Liver (tissue), 9 donors: ENCODE measurements around the gene KIRREL3. TPM values are rescaled to one million over a fixed set of nuclear protein-coding genes. Genes with fewer than 3 reads are reported as not detected.

Experiments used
- DNase-seq: peaks from one replicate; pipeline ENCODE4 v3.0.0-alpha.2; 2017; ENCODE audit warnings: low spot score
- H3K27ac ChIP-seq, 2 donors: one replicate each; pipeline ENCODE4 v1.7.0; 2013; ENCODE audit warnings: inconsistent platforms in 2 of 2, low read length in 2 of 2, control low read depth in 1 of 2, low read depth in 1 of 2, mild to moderate bottlenecking in 1 of 2
- H3K27me3 ChIP-seq, 4 donors: one replicate each; pipeline versions ENCODE4 v1.6.1 to v1.7.0; 2013; ENCODE audit warnings: low read length in 3 of 4, inconsistent platforms in 1 of 4, mild to moderate bottlenecking in 1 of 4, moderate library complexity in 1 of 4; ENCODE audit not compliant: control insufficient read depth in 4 of 4, insufficient read depth in 4 of 4
- H3K36me3 ChIP-seq, 4 donors: one replicate each; pipeline versions ENCODE4 v1.6.1 to v1.7.0; 2013; ENCODE audit warnings: low read length in 3 of 4, mild to moderate bottlenecking in 3 of 4, low read depth in 1 of 4, moderate library complexity in 1 of 4; ENCODE audit not compliant: control insufficient read depth in 4 of 4, insufficient read depth in 3 of 4
- H3K4me1 ChIP-seq, 4 donors: one replicate each; pipeline versions ENCODE4 v1.6.1 to v1.7.0; 2013; ENCODE audit warnings: low read length in 3 of 4, mild to moderate bottlenecking in 3 of 4, moderate library complexity in 1 of 4; ENCODE audit not compliant: control insufficient read depth in 4 of 4, insufficient read depth in 4 of 4
- H3K4me3 ChIP-seq, 3 donors: one replicate each; pipeline versions ENCODE4 v1.6.1 to v1.7.0; 2013; ENCODE audit warnings: low read length in 3 of 3, control low read depth in 1 of 3, low read depth in 1 of 3, mild to moderate bottlenecking in 1 of 3
- H3K9ac ChIP-seq, 2 donors: one replicate each; pipeline ENCODE4 v1.7.0; 2013; ENCODE audit warnings: low read length in 2 of 2, mild to moderate bottlenecking in 2 of 2, moderate library complexity in 2 of 2, control low read depth in 1 of 2, low read depth in 1 of 2
- H3K9me3 ChIP-seq, 4 donors: one replicate each; pipeline versions ENCODE4 v1.6.1 to v1.7.0; 2013; ENCODE audit warnings: low read length in 3 of 4; ENCODE audit not compliant: control insufficient read depth in 4 of 4
- EGR1 ChIP-seq, 2 donors: IDR thresholded peaks; 2 replicates each; pipeline ENCODE4 v1.6.1; 2016 to 2018; ENCODE audit warnings: antibody characterized with exemption in 2 of 2, low read depth in 2 of 2
- FOXA1 ChIP-seq: IDR thresholded peaks from 2 replicates; pipeline ENCODE4 v1.6.1; 2016; ENCODE audit warnings: antibody characterized with exemption
- FOXA2 ChIP-seq: IDR thresholded peaks from 2 replicates; pipeline ENCODE4 v1.6.1; 2016; ENCODE audit warnings: antibody characterized with exemption
- GABPA ChIP-seq, 2 donors: IDR thresholded peaks in 1 of 2; conservative IDR thresholded peaks in 1 of 2; 2 replicates each; pipeline ENCODE4 v1.6.1; 2016; ENCODE audit warnings: antibody characterized with exemption in 2 of 2, mild to moderate bottlenecking in 1 of 2, moderate library complexity in 1 of 2
- HNF4A ChIP-seq, 2 donors: conservative IDR thresholded peaks; 2 replicates each; pipeline ENCODE4 v1.6.1; 2016; ENCODE audit warnings: antibody characterized with exemption in 2 of 2, mild to moderate bottlenecking in 2 of 2
- HNF4G ChIP-seq: IDR thresholded peaks from 2 replicates; pipeline ENCODE4 v1.6.1; 2016; ENCODE audit warnings: antibody characterized with exemption
- JUND ChIP-seq, 2 donors: IDR thresholded peaks; 2 replicates each; pipeline ENCODE4 v1.6.1; 2016; ENCODE audit warnings: antibody characterized with exemption in 2 of 2
- NR2F2 ChIP-seq: IDR thresholded peaks from 2 replicates; pipeline ENCODE4 v1.6.1; 2016; ENCODE audit warnings: antibody characterized with exemption
- RAD21 ChIP-seq, 2 donors: IDR thresholded peaks; 2 replicates each; pipeline ENCODE4 v1.6.1; 2016; ENCODE audit warnings: antibody characterized with exemption in 2 of 2, mild to moderate bottlenecking in 2 of 2
- RXRA ChIP-seq, 2 donors: IDR thresholded peaks; 2 replicates each; pipeline ENCODE4 v1.6.1; 2017 to 2018; ENCODE audit warnings: antibody characterized with exemption in 2 of 2, mild to moderate bottlenecking in 1 of 2
- SP1 ChIP-seq: IDR thresholded peaks from 2 replicates; pipeline ENCODE4 v1.6.1; 2018; ENCODE audit warnings: antibody characterized with exemption, mild to moderate bottlenecking
- TAF1 ChIP-seq: conservative IDR thresholded peaks from 2 replicates; pipeline ENCODE4 v1.6.1; 2016; ENCODE audit warnings: antibody characterized with exemption, mild to moderate bottlenecking
- YY1 ChIP-seq: IDR thresholded peaks from 2 replicates; pipeline ENCODE4 v1.6.1; 2016; ENCODE audit warnings: antibody characterized with exemption, mild to moderate bottlenecking
- WGBS: extraction: QIAGEN DNeasy Blood & Tissue Kit; methylation state at CpG from one replicate; pipeline ENCODE4 v1.1.7; 2013; 5-methylcytosine and 5-hydroxymethylcytosine counted together
- polyA plus RNA-seq, 2 donors: library from polyadenylated mRNA; stranded (reverse) in 1 of 2; unstranded in 1 of 2; fragments of 200-250 nt in 1 of 2; fragments of >200 nt in 1 of 2; fragmentation: Nextera tagmentation in 1 of 2; extraction: Ambion mirVana in 1 of 2; gene quantifications; one replicate each; pipeline versions ENCODE4 v1.2.1 to v1.2.3, GENCODE V29; 2013 to 2015
- total RNA-seq, 2 donors: library from RNA; depleted of rRNA; stranded (reverse); fragments of >200 nt; gene quantifications; one replicate each; pipeline ENCODE4 v1.2.3, GENCODE V29; 2014
- TF ChIP-seq, protein P1 (sequence below): IDR thresholded peaks from 2 replicates; pipeline ENCODE4 v1.6.1; 2016; ENCODE audit warnings: antibody characterized with exemption, mild to moderate bottlenecking
- TF ChIP-seq, protein P2 (sequence below): IDR thresholded peaks from 2 replicates; pipeline ENCODE4 v1.6.1; 2016; ENCODE audit warnings: antibody characterized with exemption
- TF ChIP-seq, protein P3 (sequence below): IDR thresholded peaks from 2 replicates; pipeline ENCODE4 v1.6.1; 2016; ENCODE audit warnings: antibody characterized with exemption
- TF ChIP-seq, protein P4 (sequence below): IDR thresholded peaks from 2 replicates; pipeline ENCODE4 v1.6.1; 2016; ENCODE audit warnings: antibody characterized with exemption
- TF ChIP-seq, protein P5 (sequence below): fragments of 150-350 bp; IDR thresholded peaks from 2 replicates; pipeline ENCODE4 v1.5.1; 2017; ENCODE audit warnings: improper control_type of control experiment, low read depth, low read length; ENCODE audit not compliant: missing input control
- donor health status: healthy.
- donor health status: healthy.
- donor health status: healthy.
- donor health status: healthy.
- donor health status: healthy.

KIRREL3 gene
- total and polyA plus RNA-seq, 4 donors = 0.03 to 0.29 (median 0.08) TPM; not detected in 1

DNA sequence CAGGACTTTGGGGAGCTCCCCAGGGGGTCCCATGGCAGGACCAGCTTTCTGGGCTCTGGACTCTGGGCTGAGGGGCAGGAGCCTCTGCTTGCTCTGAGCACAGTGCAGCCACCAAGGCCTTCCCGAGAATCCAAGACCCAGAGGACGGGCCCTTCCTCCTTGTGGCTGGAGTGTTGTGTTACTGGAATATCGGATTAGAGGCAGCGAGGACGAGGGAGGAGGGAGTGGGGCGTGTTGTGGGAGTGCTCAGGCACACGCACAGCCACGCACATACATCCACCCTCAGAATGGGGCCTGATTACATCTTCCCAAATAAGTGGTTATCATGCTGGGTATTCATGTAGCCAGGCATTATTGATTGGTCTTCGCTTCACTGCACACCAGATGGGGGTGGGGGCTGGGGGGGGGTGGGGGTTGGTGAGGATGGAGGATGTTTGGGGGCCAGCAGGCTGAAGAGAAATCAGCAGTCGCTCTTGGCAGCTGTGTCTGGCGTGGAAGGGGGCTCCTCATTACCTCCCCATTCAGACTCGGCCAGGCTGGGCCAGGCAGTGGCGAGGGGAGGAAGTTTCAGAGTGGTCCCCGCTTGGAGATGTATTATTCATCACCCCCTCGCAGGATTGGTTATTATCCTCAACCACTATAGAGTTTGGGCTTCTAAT is 524.2 kb downstream of the KIRREL3 start:
- Histone ChIP-seq H3K9me3 (no peaks in the 10 kb centered on the region), H3K4me1 (peaks cover 0 to 4% (median 3%) of the 10 kb centered on the region in 4 donors), H3K27me3 (no peaks in the 10 kb centered on the region), H3K9ac (no peak overlapping the region), H3K36me3 (no peaks in the 10 kb centered on the region), H3K27ac (no peak overlapping the region), H3K4me3 (no peak overlapping the region)
- WGBS = 82% methylated on average over 15 of the region's 15 CpGs
- TF ChIP-seq NR2F2 = no peak
- DNase-seq = no peak

DNA sequence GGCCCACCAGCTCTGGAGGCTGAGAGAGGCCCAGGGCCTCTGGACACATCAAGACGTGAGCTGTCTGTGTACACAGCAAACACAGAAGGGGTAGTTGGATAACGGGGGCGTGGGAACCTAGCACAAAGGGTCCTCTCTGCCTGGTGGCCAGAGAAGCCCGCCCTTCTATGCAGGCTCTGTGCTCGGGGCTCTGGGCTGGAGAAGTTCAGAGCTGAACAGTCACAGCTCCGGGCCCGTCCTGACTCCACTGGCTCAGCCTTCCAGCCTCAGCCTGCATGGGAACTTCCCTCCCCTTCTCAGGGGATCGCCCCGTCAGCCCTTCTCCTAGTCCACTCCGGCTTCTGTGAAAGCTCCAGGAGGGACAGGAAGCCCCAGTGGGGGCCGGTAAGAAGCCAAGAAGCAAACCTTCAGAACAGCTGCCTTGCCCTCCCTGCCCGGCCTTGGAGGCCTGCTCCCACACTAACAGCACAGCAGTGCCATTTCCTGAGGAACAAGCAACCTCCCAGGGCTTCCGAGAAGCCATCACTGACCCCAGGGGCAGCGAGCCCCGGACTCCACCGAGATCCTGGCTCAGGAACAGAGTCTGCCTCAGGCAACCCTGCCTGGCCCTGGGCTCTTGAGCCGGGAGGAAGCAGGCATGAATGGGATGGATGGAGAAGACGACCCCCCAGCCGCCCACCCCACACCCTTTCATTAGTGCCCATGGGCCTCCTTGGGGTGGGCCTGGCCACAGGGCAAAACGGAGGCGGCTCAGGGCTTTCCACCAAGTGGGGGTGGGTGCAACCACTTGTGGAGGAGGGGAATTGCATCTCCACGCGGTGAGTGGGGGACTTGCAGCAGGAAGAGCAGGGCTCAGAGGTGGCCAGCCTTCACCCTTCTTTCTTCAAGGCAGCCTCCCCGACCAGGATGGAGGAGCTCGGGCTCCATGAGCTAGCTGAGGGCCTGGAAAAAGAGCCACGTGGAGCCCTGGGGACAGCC is 525.3 kb downstream of the KIRREL3 start:
- 69% methylated on average over 26 of the region's 26 CpGs for WGBS
- Histone ChIP-seq H3K4me3 (no peak overlapping the region), H3K4me1 (peaks cover 0 to 4% (median under 1%) of the 10 kb centered on the region in 4 donors), H3K27ac (peak overlapping the region in 1 of 2 donors; percentile 46), H3K27me3 (no peaks in the 10 kb centered on the region), H3K36me3 (no peaks in the 10 kb centered on the region), H3K9ac (no peak overlapping the region), H3K9me3 (no peaks in the 10 kb centered on the region)
- DNase-seq = no peak
- TF ChIP-seq JUND (IDR thresholded peaks at IDR 0.05) (no peak), RXRA (IDR thresholded peaks at IDR 0.05) (peak in 1 of 2 donors; percentile 12), NR2F2 (peak; percentile 56)

DNA sequence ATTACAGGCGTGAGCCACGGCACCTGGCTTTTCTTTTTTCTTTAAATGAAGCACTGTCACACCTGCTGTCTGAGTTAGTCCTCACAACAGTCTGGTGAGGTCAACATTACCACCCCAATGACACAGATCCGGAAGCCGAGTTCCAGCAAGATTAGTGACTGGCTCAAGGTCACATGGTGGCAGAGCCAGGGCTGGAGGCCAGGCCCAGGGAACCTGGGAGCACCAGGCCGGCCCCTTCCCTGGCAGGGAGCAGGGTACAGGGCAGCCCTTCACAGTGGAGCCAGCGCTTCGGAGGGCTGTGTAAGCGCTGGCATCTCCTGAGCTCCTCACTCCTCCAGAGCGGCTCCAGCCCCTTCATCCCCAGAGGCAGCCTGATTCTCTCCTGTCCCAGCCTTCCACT is 526.4 kb downstream of the KIRREL3 start:
- Histone ChIP-seq H3K27me3 (no peaks in the 10 kb centered on the region), H3K27ac (no peak overlapping the region), H3K36me3 (no peaks in the 10 kb centered on the region), H3K4me1 (peaks cover 0 to 4% (median 0%) of the 10 kb centered on the region in 4 donors), H3K4me3 (no peak overlapping the region), H3K9ac (no peak overlapping the region), H3K9me3 (no peaks in the 10 kb centered on the region)
- 86% methylated on average over 9 of the region's 9 CpGs for WGBS
- no peak for DNase-seq
- TF ChIP-seq HNF4G (no peak), RXRA (IDR thresholded peaks at IDR 0.05) (no peak), JUND (IDR thresholded peaks at IDR 0.05) (no peak), SP1 (no peak), RAD21 (IDR thresholded peaks at IDR 0.05) (no peak), YY1 (no peak), GABPA (IDR thresholded peaks at IDR 0.05 in 1 of 2, conservative IDR thresholded peaks at IDR 0.05 in 1 of 2) (no peak), HNF4A (conservative IDR thresholded peaks at IDR 0.05) (no peak), FOXA2 (no peak), EGR1 (IDR thresholded peaks at IDR 0.05; ENCODE audit: low read depth in 2 of 2) (no peak), FOXA1 (no peak), TAF1 (no peak), NR2F2 (no peak)
- TF ChIP-seq, protein P1, sequence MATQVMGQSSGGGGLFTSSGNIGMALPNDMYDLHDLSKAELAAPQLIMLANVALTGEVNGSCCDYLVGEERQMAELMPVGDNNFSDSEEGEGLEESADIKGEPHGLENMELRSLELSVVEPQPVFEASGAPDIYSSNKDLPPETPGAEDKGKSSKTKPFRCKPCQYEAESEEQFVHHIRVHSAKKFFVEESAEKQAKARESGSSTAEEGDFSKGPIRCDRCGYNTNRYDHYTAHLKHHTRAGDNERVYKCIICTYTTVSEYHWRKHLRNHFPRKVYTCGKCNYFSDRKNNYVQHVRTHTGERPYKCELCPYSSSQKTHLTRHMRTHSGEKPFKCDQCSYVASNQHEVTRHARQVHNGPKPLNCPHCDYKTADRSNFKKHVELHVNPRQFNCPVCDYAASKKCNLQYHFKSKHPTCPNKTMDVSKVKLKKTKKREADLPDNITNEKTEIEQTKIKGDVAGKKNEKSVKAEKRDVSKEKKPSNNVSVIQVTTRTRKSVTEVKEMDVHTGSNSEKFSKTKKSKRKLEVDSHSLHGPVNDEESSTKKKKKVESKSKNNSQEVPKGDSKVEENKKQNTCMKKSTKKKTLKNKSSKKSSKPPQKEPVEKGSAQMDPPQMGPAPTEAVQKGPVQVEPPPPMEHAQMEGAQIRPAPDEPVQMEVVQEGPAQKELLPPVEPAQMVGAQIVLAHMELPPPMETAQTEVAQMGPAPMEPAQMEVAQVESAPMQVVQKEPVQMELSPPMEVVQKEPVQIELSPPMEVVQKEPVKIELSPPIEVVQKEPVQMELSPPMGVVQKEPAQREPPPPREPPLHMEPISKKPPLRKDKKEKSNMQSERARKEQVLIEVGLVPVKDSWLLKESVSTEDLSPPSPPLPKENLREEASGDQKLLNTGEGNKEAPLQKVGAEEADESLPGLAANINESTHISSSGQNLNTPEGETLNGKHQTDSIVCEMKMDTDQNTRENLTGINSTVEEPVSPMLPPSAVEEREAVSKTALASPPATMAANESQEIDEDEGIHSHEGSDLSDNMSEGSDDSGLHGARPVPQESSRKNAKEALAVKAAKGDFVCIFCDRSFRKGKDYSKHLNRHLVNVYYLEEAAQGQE = no peak
- TF ChIP-seq, protein P2, sequence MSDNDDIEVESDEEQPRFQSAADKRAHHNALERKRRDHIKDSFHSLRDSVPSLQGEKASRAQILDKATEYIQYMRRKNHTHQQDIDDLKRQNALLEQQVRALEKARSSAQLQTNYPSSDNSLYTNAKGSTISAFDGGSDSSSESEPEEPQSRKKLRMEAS = no peak
- TF ChIP-seq, protein P3, sequence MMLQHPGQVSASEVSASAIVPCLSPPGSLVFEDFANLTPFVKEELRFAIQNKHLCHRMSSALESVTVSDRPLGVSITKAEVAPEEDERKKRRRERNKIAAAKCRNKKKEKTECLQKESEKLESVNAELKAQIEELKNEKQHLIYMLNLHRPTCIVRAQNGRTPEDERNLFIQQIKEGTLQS = no peak
- TF ChIP-seq, protein P4, sequence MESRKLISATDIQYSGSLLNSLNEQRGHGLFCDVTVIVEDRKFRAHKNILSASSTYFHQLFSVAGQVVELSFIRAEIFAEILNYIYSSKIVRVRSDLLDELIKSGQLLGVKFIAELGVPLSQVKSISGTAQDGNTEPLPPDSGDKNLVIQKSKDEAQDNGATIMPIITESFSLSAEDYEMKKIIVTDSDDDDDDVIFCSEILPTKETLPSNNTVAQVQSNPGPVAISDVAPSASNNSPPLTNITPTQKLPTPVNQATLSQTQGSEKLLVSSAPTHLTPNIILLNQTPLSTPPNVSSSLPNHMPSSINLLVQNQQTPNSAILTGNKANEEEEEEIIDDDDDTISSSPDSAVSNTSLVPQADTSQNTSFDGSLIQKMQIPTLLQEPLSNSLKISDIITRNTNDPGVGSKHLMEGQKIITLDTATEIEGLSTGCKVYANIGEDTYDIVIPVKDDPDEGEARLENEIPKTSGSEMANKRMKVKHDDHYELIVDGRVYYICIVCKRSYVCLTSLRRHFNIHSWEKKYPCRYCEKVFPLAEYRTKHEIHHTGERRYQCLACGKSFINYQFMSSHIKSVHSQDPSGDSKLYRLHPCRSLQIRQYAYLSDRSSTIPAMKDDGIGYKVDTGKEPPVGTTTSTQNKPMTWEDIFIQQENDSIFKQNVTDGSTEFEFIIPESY = no peak
- TF ChIP-seq, protein P5, sequence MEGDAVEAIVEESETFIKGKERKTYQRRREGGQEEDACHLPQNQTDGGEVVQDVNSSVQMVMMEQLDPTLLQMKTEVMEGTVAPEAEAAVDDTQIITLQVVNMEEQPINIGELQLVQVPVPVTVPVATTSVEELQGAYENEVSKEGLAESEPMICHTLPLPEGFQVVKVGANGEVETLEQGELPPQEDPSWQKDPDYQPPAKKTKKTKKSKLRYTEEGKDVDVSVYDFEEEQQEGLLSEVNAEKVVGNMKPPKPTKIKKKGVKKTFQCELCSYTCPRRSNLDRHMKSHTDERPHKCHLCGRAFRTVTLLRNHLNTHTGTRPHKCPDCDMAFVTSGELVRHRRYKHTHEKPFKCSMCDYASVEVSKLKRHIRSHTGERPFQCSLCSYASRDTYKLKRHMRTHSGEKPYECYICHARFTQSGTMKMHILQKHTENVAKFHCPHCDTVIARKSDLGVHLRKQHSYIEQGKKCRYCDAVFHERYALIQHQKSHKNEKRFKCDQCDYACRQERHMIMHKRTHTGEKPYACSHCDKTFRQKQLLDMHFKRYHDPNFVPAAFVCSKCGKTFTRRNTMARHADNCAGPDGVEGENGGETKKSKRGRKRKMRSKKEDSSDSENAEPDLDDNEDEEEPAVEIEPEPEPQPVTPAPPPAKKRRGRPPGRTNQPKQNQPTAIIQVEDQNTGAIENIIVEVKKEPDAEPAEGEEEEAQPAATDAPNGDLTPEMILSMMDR = no peak
